ENCODE results near the gene TRPV6.
A peak's percentile ranks its signal among the peaks of the same experiment; 100 is the strongest.

Gene TRPV6

GRCh38 chr7:142885311-142886230 lies at the start of gene TRPV6:
Gene TRPV6 (minus strand): TSS chr7:142885745.
- peak; percentile 3 for DNase-seq

- DNase-seq: no peak
These were observed 48.5 kb upstream of the TRPV6 start for GRCh38 chr7:142934056-142934455.

GRCh38 chr7:142933624-142934023 lies 48.1 kb upstream of the TRPV6 start, which contains the start of gene TRPV5:
Gene TRPV5 (minus strand): TSS chr7:142933746. CDS start chr7:142933459, 287 bp downstream.
- no peak for DNase-seq

GRCh38 chr7:142933092-142933475 lies 47.5 kb upstream of the TRPV6 start:
- DNase-seq: no peak

- no peak for DNase-seq
These were observed 47.0 kb upstream of the TRPV6 start for GRCh38 chr7:142932386-142933091.

- no peak for DNase-seq
These were observed 44.7 kb upstream of the TRPV6 start for GRCh38 chr7:142930126-142930730.

- DNase-seq: no peak
These were observed 42.4 kb upstream of the TRPV6 start for GRCh38 chr7:142927949-142928348.

GRCh38 chr7:142927085-142927745 lies 41.7 kb upstream of the TRPV6 start:
- DNase-seq: no peak

GRCh38 chr7:142925413-142925812 lies 39.9 kb upstream of the TRPV6 start:
- no peak for DNase-seq

GRCh38 chr7:142923391-142923790 lies 37.8 kb upstream of the TRPV6 start:
- no peak for DNase-seq

GRCh38 chr7:142919656-142920055 lies 34.1 kb upstream of the TRPV6 start:
- DNase-seq: no peak

- DNase-seq: no peak
These were observed 33.4 kb upstream of the TRPV6 start for GRCh38 chr7:142918901-142919300.

- no peak for DNase-seq
These were observed 31.9 kb upstream of the TRPV6 start for GRCh38 chr7:142917447-142917846.

GRCh38 chr7:142916508-142916907 lies 31.0 kb upstream of the TRPV6 start:
- DNase-seq: no peak

- DNase-seq: no peak
These were observed 29.8 kb upstream of the TRPV6 start for GRCh38 chr7:142915315-142915714.

- no peak for DNase-seq
These were observed 28.6 kb upstream of the TRPV6 start for GRCh38 chr7:142914121-142914520.

GRCh38 chr7:142913566-142913965 lies 28.0 kb upstream of the TRPV6 start:
- DNase-seq: no peak

- no peak for DNase-seq
These were observed 27.5 kb upstream of the TRPV6 start for GRCh38 chr7:142913051-142913450.

GRCh38 chr7:142910481-142910880 lies 24.9 kb upstream of the TRPV6 start:
- DNase-seq: no peak

- DNase-seq: no peak
These were observed 24.5 kb upstream of the TRPV6 start for GRCh38 chr7:142910031-142910433.

- no peak for DNase-seq
These were observed 23.7 kb upstream of the TRPV6 start for GRCh38 chr7:142908921-142909890.

GRCh38 chr7:142908290-142908689 lies 22.7 kb upstream of the TRPV6 start:
- DNase-seq: no peak
